Measurements from ENCODE around the gene TAAR6. TPM values are rescaled to one million over a fixed set of nuclear protein-coding genes. Genes with fewer than 3 reads are reported as not detected.

TAAR6 gene
- total RNA-seq, 1 experiment from 2014 or later = not detected

DNA sequence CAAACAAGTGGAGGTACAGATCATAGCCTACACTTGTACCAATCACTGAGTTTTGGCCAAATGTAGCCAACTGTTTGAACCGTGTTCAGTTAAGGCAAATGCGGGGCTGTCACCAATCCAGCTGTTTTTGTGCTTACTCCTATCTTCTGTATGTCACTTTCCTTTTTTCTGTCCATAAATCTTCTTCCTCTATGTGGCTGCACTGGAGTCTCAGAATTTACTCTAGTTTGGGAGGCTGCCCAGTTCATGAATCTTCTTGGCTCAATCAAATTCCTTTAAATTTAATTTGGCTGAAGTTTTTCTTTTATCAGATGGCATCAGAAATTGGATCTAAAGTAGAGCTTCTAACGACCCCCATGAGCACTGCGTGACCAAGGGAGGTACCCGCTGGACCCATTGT is 45.5 kb upstream of the TAAR6 start:
- no peak overlapping the region for H4K91ac ChIP-seq (ENCODE audit: insufficient read length, low read depth, low read length)
- no peaks in the 10 kb centered on the region for H3K36me3 Mint-ChIP-seq (ENCODE audit: insufficient read depth in 1 of 3, low read depth in 3 of 3)
- WGBS (ENCODE audit: extremely low coverage, insufficient read length, low lambda C conversion rate) = no CpG with 5 or more reads among the region's 5 CpGs

More for the DNA sequence above, 45.5 kb upstream of the TAAR6 start:
- Mint-ChIP-seq H3K9me3 (no peaks in the 10 kb centered on the region), H3K4me1 (peaks cover 17 to 20% of the 10 kb centered on the region in 2 experiments), H3K4me3 (no peak overlapping the region), H3K27me3 (ENCODE audit: low read depth) (peaks cover 10% of the 10 kb centered on the region), H3K27ac (no peak overlapping the region)
- Histone ChIP-seq H3K4me1 (ENCODE audit: insufficient read depth, low read length) (no peaks in the 10 kb centered on the region), H2BK15ac (ENCODE audit: low read depth, low read length) (no peak overlapping the region), H2AK5ac (ENCODE audit: insufficient read length, low read length) (no peak overlapping the region), H3K27ac (ENCODE audit: insufficient read length, low read depth, low read length) (no peak overlapping the region), H2BK120ac (ENCODE audit: low read depth, low read length, poor library complexity, severe bottlenecking) (no peak overlapping the region), H3K4me2 (ENCODE audit: insufficient read depth, insufficient read length, low read length) (no peak overlapping the region), H2BK12ac (ENCODE audit: insufficient read length, low read depth, low read length) (no peak overlapping the region), H3T11ph (ENCODE audit: low read length) (no peak overlapping the region), H4K5ac (ENCODE audit: insufficient read length, low read depth, low read length) (no peak overlapping the region), H3K14ac (ENCODE audit: insufficient read depth, low read length) (no peak overlapping the region), H3K9ac (ENCODE audit: extremely low read depth, insufficient read length, low read length) (no peak overlapping the region), H3K27me3 (ENCODE audit: insufficient read depth, low read length) (no peaks in the 10 kb centered on the region), H2AFZ (ENCODE audit: low read length) (no peak overlapping the region), H3K56ac (ENCODE audit: insufficient read length, low read depth, low read length) (no peak overlapping the region), H3K79me1 (ENCODE audit: insufficient read depth, low read depth, low read length, poor library complexity, severe bottlenecking) (no peaks in the 10 kb centered on the region), H3K23ac (ENCODE audit: insufficient read length, low read depth, low read length) (no peak overlapping the region), H3K79me2 (ENCODE audit: insufficient read depth, low read length) (no peaks in the 10 kb centered on the region), H4K8ac (replicated peaks; ENCODE audit: insufficient read length, low read depth, low read length) (no peak overlapping the region), H2BK5ac (ENCODE audit: insufficient read length, low read length) (no peak overlapping the region), H3K23me2 (ENCODE audit: insufficient read length, low read depth, low read length, poor library complexity, severe bottlenecking) (no peaks in the 10 kb centered on the region), H3K18ac (ENCODE audit: insufficient read length, low read depth, low read length) (no peak overlapping the region), H2BK20ac (ENCODE audit: low read depth, low read length, poor library complexity, severe bottlenecking) (no peak overlapping the region), H3K9me3 (ENCODE audit: control insufficient read depth, low read depth, low read length) (no peaks in the 10 kb centered on the region), H4K20me1 (ENCODE audit: control insufficient read depth, insufficient read depth, insufficient read length) (no peaks in the 10 kb centered on the region), H3K4ac (ENCODE audit: low read depth, low read length) (no peak overlapping the region)
- no peak for DNase-seq
- TF ChIP-seq CTCF (conservative IDR thresholded peaks at IDR 0.05) = no peak

Data from H9 (cell line).